Thymus (tissue), 11 donors: ENCODE results near the gene TRIP4. TPM values are rescaled to one million over a fixed set of nuclear protein-coding genes. Genes with fewer than 3 reads are reported as not detected.

Experiments
- DNase-seq, 9 donors: peaks; one replicate each; pipeline ENCODE4 v3.0.0-alpha.2; 2013; ENCODE audit warnings: low spot score in 9 of 9, low read depth in 6 of 9, missing footprints in 1 of 9
- H3K27ac ChIP-seq, 2 donors: one replicate each; pipeline ENCODE4 v1.5.1; 2013; ENCODE audit warnings: control low read depth in 1 of 2, low read depth in 1 of 2, low read length in 1 of 2, mild to moderate bottlenecking in 1 of 2, moderate library complexity in 1 of 2
- H3K27me3 ChIP-seq, 2 donors: one replicate each; pipeline ENCODE4 v1.5.1; 2013; ENCODE audit warnings: low read length in 1 of 2; ENCODE audit not compliant: control insufficient read depth in 2 of 2, insufficient read depth in 1 of 2
- H3K36me3 ChIP-seq, 2 donors: one replicate each; pipeline ENCODE4 v1.5.1; 2013; ENCODE audit warnings: low read length in 1 of 2, mild to moderate bottlenecking in 1 of 2, moderate library complexity in 1 of 2; ENCODE audit not compliant: control insufficient read depth in 2 of 2, insufficient read depth in 2 of 2
- H3K4me1 ChIP-seq, 2 donors: one replicate each; pipeline ENCODE4 v1.5.1; 2013; ENCODE audit warnings: low read length in 2 of 2; ENCODE audit not compliant: control insufficient read depth in 2 of 2, insufficient read depth in 2 of 2
- H3K4me3 ChIP-seq, 2 donors: one replicate each; pipeline ENCODE4 v1.5.1; 2013; ENCODE audit warnings: low read length in 2 of 2, control low read depth in 1 of 2, mild to moderate bottlenecking in 1 of 2
- H3K9me3 ChIP-seq, 2 donors: one replicate each; pipeline ENCODE4 v1.5.1; 2013; ENCODE audit warnings: low read length in 1 of 2, mild to moderate bottlenecking in 1 of 2; ENCODE audit not compliant: control insufficient read depth in 2 of 2, insufficient read depth in 1 of 2
- WGBS: extraction: QIAGEN DNeasy Blood & Tissue Kit; methylation state at CpG from one replicate; pipeline ENCODE4 v1.1.7; 2013; 5-methylcytosine and 5-hydroxymethylcytosine counted together
- polyA plus RNA-seq: library from polyadenylated mRNA; stranded (reverse); fragments of 200-250 nt; gene quantifications from one replicate; pipeline ENCODE4 v1.2.3, GENCODE V29; 2013
- total RNA-seq: library from RNA; stranded (reverse); fragments of 120-200 nt; gene quantifications from one replicate; pipeline ENCODE4 v1.2.4, GENCODE V29; 2013
- donor health status: healthy.

TRIP4 gene
- total and polyA plus RNA-seq, 2 donors, result 14.5 to 50.6 TPM

DNA sequence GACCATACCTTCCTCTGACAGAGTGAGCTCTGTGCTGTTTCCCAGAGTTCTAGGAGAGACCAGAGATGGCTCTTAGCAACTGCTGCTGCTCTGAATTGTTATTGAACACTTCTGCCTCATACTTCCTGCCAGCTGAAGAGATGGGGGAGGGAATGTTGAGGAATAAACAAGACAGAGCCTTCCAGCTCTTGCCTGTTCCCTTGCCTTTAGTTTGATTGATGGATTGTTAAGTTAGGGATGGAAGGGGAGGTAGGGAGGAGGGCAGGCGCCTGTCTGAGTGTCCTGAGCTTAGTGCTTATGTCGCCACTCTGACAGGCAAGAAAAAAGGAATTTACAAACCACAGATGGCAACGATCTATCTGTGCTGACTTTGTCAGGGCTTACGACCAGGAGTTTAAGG is 115.6 kb downstream of the TRIP4 start:
- Histone ChIP-seq H3K27ac (peak overlapping the region; percentile 78 to 94), H3K9me3 (no peaks in the 10 kb centered on the region), H3K36me3 (peaks cover 15 to 41% of the 10 kb centered on the region in 2 donors), H3K27me3 (no peaks in the 10 kb centered on the region), H3K4me1 (peaks cover 19 to 52% of the 10 kb centered on the region in 2 donors), H3K4me3 (peak overlapping the region in 1 of 2 donors; percentile 2)
- 10% methylated on average over 4 of the region's 4 CpGs for WGBS
- DNase-seq, result peak in 7 of 9 donors; percentile 10 to 52 (median 23)

DNA sequence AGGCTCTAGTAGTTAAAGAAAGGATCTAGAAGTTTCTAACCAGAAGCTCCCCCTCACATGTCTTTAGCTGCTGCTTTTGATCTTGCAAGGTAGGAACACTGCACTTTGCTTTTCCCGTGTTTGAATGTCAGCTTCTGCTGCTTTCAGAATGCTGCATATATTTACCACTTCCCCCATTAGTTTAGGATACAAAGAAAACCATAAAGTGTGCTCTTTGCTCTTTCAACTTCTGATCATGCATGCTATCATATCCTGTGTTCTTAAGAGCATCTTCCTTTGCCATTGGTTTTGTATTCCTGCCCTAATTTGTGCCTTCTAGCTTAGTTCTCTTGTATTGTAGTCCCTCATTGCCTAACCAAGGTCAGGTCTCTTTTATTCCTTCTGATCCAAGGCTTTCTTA is 116.0 kb downstream of the TRIP4 start:
- H3K4me1 ChIP-seq, result peaks cover 19 to 54% of the 10 kb centered on the region in 2 donors

More for the DNA sequence above, 116.0 kb downstream of the TRIP4 start:
- Histone ChIP-seq H3K27ac (peak overlapping the region; percentile 78 to 94), H3K27me3 (no peaks in the 10 kb centered on the region), H3K9me3 (no peaks in the 10 kb centered on the region), H3K36me3 (peaks cover 15 to 40% of the 10 kb centered on the region in 2 donors), H3K4me3 (peak overlapping the region in 1 of 2 donors; percentile 2)
- 0% methylated on average over 1 of the region's 1 CpG for WGBS
- DNase-seq, result peak; percentile 13 to 78 (median 48)

Other genes with a start within 250 kb of the TRIP4 start
- gene SNX22, start 236.1 kb upstream of the TRIP4 start, total RNA-seq, result 9.4 TPM
- 23.9 TPM for gene SNX22, start 236.1 kb upstream of the TRIP4 start, polyA plus RNA-seq
- 382 TPM for gene PPIB, start 224.8 kb upstream of the TRIP4 start, total RNA-seq
- gene PPIB, start 224.8 kb upstream of the TRIP4 start, polyA plus RNA-seq, result 344 TPM
- gene CSNK1G1, start 31.7 kb upstream of the TRIP4 start, total RNA-seq, result 11.8 TPM
- 7.3 TPM for gene CSNK1G1, start 31.7 kb upstream of the TRIP4 start, polyA plus RNA-seq
- 57.6 TPM for gene PCLAF, start 6.4 kb upstream of the TRIP4 start, total RNA-seq
- 22.8 TPM for gene PCLAF, start 6.4 kb upstream of the TRIP4 start, polyA plus RNA-seq
- gene ZNF609, start 72.7 kb downstream of the TRIP4 start, total RNA-seq, result 16.8 TPM
- gene ZNF609, start 72.7 kb downstream of the TRIP4 start, polyA plus RNA-seq, result 7.5 TPM